ENCODE measurements around the gene PLCH1. TPM values are rescaled to one million over a fixed set of nuclear protein-coding genes. Genes with fewer than 3 reads are reported as not detected.

PLCH1 gene
- total RNA-seq, 1 experiment from 2014 or later: 8.9 TPM

GRCh38 chr3:155443815-155444214 lies 301.1 kb downstream of the PLCH1 start:
- Mint-ChIP-seq H3K9me3 (no peaks in the 10 kb centered on the region), H3K27ac (no peak overlapping the region), H3K4me3 (no peak overlapping the region), H3K27me3 (ENCODE audit: low read depth) (no peaks in the 10 kb centered on the region), H3K36me3 (no peaks in the 10 kb centered on the region), H3K4me1 (no peaks in the 10 kb centered on the region)
- ChIA-PET POLR2A (no interaction called here), CTCF (no interaction called here)
- no peak for ATAC-seq
- no peak for DNase-seq (ENCODE audit: low spot score)
- TF ChIP-seq USF2 (CRISPR knock-in tag; IDR thresholded peaks at IDR 0.05) (no peak), NR1H2 (CRISPR knock-in tag; IDR thresholded peaks at IDR 0.05) (no peak), ZNF219 (CRISPR knock-in tag; IDR thresholded peaks at IDR 0.05; ENCODE audit: borderline replicate concordance) (no peak), E2F5 (CRISPR knock-in tag; IDR thresholded peaks at IDR 0.05) (no peak), E2F4 (CRISPR knock-in tag; IDR thresholded peaks at IDR 0.05; ENCODE audit: borderline replicate concordance, low read depth) (no peak), ZNF423 (CRISPR knock-in tag; IDR thresholded peaks at IDR 0.05) (no peak), MAX (CRISPR knock-in tag; IDR thresholded peaks at IDR 0.05) (no peak), CDX4 (CRISPR knock-in tag; IDR thresholded peaks at IDR 0.05; ENCODE audit: borderline replicate concordance) (no peak), GTF2I (CRISPR knock-in tag; conservative IDR thresholded peaks at IDR 0.05) (no peak), CREM (CRISPR knock-in tag; IDR thresholded peaks at IDR 0.05) (no peak)

GRCh38 chr3:155442072-155442471 lies 302.8 kb downstream of the PLCH1 start:
- DNase-seq (ENCODE audit: low spot score): no peak
- no peak overlapping the region for H3K27ac Mint-ChIP-seq
- H3K9me3 Mint-ChIP-seq: no peaks in the 10 kb centered on the region
- H3K27me3 Mint-ChIP-seq (ENCODE audit: low read depth): no peaks in the 10 kb centered on the region
- no peak for ATAC-seq
- no peaks in the 10 kb centered on the region for H3K4me1 Mint-ChIP-seq
- ChIA-PET POLR2A (no interaction called here), CTCF (no interaction called here)
- H3K4me3 Mint-ChIP-seq: no peak overlapping the region
- no peaks in the 10 kb centered on the region for H3K36me3 Mint-ChIP-seq
- TF ChIP-seq ATF3 (CRISPR knock-in tag; conservative IDR thresholded peaks at IDR 0.05) (no peak), SMAD4 (CRISPR knock-in tag; IDR thresholded peaks at IDR 0.05) (no peak), JUN (CRISPR knock-in tag; IDR thresholded peaks at IDR 0.05) (no peak), ATF2 (CRISPR knock-in tag; IDR thresholded peaks at IDR 0.05; ENCODE audit: borderline replicate concordance, low read depth) (no peak), ZNF317 (CRISPR knock-in tag; IDR thresholded peaks at IDR 0.05; ENCODE audit: borderline replicate concordance, low read depth) (no peak), FOXP1 (CRISPR knock-in tag; IDR thresholded peaks at IDR 0.05; ENCODE audit: borderline replicate concordance) (no peak), PRDM15 (CRISPR knock-in tag; IDR thresholded peaks at IDR 0.05) (no peak), MLX (CRISPR knock-in tag; IDR thresholded peaks at IDR 0.05) (no peak), STAT6 (CRISPR knock-in tag; conservative IDR thresholded peaks at IDR 0.05; ENCODE audit: low read depth) (no peak), ATF1 (CRISPR knock-in tag; IDR thresholded peaks at IDR 0.05) (no peak), MYBL2 (CRISPR knock-in tag; IDR thresholded peaks at IDR 0.05) (no peak), CBFB (CRISPR knock-in tag; IDR thresholded peaks at IDR 0.05; ENCODE audit: low read depth) (no peak)
